GM18498 (cell line): ENCODE measurements around the gene TEAD1.

ENCODE experiments used
- ATAC-seq: cut with Tn5 transposase; IDR thresholded peaks from one replicate; pipeline ENCODE4 v1.9.1; 2021; ENCODE audit warnings: mild to moderate bottlenecking, moderate library complexity; ENCODE audit not compliant: unreplicated experiment

Gene TEAD1

DNA sequence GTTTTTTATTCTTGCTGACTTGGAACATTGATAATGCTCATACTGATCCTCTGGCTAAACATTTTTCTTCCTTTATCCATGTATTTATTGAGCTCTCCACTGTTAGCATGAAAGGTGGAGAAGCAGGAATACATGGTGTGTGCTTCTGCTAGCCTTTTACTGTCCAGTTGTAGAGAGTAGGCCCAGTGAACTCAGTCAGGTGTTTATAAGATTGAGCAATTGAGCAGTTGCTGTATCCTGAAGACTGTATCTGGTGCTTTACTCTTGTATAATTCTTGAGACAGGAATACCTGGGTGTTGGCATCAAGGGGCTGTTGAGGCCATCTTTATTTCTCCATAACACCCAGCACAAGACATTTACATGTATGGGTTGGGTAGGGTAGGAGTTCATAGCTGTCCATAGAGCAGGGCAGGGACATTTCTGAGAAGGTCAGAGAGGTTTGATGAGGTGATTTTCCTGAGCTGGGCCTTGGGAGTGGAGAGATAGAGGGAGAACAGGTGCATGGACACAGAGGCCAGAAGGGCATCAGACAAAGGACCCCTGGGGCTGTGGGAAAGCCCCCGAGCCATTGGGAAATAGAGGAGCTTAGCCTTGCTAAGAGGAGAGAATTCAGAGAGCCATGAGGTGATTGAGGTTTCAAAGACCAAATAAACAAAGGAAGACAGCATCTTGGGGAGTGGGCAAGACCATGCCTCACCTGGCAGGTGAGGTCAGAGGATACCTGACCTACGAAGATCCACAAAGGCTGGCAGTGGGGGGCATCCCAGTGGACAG, 155.5 kb downstream of the TEAD1 start:
- ATAC-seq = no peak

DNA sequence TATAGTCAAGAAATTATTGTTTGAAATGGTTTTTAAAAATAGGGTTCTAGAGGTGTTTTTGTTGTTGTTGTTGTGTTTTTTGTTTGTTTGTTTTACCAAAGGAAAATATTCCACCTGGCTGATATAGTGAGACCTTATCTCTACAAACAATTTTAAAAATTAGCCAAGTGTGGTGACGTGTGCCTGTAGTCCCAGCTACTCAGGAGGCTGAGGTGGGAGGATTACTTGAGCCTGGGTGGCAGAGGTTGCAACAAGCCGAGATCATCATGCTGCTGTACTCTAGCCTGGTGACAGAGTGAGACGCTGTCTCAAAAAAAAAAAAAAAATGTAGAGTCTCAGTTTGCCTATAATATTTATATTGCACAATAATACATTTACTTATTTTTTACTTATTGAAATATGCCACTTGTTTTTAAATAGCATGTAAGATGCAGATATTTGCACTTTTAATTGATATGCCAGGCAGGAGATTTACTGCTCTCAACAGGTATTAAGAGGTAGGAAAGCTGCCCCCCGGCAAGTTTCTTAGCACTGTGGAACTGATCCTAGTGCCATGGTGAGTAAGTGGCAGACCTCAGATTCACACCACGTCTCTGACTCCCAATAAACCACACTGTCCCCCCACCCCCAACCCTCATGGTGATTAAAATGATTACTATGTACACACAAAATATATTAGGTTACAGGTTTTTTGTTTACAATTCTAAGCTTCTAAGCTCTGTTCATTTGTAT, 157.4 kb downstream of the TEAD1 start:
- ATAC-seq = no peak

DNA sequence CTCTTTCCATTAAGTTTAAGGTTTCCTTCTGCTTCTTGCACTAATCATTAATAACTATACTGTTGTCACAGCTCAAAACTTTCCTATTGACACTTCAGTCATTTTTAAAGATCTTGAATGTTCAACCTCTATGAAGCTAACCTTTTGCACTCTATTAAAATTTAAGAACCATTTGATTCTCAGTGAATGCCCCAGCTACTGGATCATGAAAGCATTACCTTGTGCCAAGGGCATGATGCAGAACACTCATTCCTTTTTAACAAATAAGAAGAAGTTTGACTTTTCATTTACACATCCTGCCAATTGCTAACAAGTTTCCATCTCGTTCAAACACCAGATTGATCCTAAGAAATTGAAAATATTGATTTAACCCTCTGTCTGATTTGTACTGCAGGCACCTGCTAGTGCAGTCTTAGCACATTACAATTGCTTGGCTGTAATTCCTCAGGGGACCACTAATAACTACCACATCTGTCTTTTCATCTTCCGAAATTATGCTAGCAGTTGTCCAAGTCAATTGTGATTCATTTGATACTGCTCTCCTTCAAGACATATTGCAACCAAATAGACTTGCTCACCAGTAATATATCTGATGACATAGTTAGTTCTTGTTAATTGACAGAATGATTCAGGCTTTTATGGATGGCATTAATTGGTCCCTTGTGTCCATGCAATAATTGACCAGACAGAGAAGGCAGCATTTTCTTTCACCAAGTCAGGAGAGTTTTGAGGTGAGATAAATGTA, 158.4 kb downstream of the TEAD1 start:
- no peak for ATAC-seq

DNA sequence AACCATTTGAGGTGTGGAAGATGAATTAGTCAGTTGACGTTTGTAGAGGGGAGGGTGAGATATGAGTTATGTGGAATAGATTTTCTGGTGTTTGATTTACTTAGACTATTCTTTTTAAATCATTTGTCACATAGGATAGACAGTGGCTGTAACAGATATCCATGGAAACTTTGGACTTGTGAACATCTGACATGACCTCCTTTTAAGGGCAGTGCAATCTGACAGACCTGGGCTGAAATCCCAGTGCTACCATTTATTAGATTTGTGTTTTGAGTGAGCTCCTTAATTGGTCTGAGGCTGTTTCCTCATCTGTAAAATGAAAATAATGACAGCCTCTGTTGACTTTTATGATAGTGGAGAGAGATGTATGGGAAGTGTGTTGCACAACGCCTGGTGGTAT, 159.9 kb downstream of the TEAD1 start:
- no peak for ATAC-seq

DNA sequence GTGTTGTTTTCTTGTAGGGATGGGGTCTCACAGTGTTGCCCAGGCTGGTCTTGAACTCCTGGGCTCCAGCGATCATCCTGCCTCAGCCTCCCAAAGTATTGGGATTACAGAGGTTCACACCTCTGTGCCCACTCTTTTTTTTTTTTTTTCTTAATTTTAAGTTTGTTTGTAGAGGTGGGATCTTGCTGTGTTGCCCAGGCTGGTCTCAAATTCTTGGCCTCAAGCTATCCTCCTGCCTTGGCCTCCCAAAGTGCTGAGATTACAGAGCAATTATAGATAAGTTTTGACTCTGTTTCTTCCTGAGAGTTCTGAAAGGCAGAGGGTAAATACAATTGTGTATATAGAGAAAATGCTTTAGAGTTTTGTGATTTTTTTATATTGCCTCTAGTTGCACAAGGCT, 160.4 kb downstream of the TEAD1 start:
- no peak for ATAC-seq

DNA sequence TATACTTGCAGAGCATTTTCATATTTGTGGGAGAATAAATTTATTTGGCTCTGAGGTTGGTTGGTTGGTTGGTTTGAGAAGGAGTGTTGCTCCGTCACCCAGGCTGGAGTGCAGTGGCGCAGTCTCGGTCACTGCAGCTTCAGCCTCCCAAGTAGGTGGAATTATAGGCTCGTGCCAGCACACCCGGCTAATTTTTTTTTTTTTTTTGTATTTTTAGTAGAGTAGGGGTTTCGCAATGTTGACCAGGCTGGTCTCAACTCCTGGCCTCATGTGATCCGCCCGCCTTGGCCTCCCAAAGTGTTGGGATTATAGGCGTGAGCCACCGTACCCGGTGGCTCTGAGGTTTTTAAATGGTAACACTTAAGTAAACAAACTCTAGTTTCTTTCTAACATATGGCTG, 161.1 kb downstream of the TEAD1 start:
- ATAC-seq = no peak

DNA sequence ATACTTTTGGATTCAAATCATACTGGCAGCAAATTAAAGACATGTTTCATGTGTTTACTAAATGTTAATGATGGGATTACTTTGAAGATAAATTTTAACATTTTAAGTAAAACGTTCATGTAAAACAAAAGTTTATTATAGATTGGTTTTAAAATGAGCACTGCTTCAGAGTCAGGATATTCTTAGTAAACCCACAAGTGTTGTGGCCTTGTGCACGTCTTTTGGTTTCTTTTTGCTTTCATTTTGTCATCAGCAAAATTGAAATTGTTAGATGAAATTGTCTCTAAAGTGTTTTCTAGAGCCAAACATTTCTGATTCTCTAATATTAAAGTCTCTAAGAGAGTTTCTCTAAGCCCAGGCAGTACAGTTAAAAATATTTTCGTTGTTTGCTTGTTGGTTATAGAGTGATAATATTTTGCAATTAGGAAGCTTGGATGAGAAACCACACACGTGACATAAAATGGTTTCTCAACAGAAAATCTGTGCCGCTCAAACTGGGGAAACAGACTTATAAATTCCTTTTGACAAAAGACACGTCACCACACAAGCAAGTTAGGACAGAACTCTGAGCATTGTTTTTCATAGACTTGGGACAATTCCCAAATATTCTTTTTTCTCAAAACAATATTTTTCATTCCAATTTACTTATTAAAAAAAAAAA, 164.4 kb downstream of the TEAD1 start:
- ATAC-seq = no peak

DNA sequence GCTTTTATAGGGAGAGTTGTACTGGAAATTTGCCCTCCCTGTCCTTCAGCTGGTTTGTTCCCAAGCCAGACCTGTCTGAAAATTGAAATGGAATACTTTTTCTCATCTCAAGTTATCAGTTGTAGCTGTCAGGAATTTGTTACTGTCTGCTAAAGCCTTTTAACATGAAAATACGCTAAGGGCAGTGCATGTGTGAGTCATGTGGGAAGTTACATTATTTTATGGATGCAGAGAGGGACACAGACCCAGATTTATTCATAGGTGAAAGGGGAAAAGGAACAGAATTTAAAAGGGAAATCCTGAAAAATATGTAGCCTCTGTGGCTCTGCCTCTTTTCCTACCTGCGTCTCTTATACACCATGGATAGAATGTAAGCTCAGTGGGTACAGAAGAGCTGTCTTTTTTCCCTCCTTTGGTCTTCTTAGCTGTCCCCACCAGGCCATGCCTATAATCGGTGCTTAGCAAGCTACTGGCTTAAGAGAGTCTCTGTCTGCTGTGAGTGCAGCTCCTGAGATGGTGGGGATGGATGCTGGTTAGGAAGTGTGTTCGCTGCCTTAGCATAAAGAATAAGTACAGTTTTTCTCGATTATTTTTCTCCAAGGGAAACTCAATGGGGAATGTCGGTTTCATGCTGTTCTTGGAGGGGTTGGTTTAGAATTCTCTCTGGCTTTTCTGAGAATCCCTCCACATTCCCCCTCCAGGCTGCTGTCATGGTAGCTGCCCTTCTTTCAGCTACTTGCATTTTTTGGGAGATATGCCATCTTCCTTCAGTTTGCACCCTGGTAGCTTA, 166.8 kb downstream of the TEAD1 start:
- no peak for ATAC-seq

DNA sequence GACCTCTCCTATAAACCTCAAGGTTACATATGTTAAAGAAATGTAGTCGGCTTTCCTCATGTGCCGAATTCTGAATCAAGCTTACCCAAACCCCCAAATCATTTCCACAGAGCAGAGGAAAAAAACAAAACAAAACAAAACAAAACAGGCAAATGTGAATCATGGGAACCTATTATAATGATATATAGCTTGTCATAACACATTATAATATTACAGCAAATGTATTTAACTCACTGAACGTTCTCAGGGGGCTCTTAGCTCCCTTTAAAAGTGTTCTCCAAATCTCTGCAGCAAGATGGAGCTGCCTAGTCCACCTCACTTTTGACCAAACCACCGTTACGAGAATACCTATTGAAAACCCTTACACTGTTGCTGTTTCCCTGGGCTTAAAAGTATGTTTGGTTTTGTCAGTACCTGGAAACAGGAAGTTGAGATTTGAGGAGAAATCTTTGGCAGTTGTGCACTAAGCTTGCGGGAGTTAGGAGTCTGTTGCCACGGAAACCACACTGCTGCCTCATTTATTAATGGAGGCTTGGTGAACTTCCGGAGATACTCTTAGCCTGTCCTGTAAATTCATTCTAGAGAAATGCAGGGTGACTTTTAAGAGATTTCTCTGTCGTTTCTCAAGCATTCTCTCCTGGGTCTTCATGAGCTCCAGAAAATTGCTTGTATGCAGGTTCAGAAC, 167.9 kb downstream of the TEAD1 start:
- ATAC-seq = no peak

DNA sequence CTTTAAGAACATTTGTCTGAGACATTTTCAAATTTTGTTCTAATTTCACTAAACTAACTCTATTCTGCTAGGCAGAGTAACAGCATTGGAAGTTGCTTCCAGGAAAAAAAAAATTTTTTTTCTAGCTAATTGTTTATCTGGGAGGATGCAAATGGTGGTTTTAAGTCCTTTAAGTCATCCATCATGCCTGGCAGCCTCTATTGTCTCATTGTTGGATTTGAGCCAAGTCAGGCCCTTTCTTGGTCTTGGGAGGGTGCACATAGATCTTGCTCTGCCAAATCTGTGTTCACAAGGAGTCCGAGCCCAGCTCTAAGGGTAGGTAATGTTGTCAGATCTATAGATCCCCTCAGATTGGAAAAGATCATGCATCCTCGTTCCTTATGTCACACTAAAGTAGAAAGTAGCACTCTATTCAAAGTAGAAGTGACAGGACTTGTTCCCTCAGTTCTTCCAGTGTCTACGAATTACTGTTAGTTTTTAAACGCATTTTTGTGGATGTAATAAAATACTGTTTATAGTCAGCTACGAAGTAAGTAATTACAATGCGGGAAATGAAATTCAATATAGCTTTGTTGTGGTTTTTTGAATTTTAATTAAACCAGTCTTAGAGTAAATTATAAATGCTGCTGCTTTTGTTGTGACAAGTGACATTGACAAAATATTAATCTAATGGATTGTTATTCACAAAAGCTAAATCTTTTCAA, 168.9 kb downstream of the TEAD1 start:
- no peak for ATAC-seq

DNA sequence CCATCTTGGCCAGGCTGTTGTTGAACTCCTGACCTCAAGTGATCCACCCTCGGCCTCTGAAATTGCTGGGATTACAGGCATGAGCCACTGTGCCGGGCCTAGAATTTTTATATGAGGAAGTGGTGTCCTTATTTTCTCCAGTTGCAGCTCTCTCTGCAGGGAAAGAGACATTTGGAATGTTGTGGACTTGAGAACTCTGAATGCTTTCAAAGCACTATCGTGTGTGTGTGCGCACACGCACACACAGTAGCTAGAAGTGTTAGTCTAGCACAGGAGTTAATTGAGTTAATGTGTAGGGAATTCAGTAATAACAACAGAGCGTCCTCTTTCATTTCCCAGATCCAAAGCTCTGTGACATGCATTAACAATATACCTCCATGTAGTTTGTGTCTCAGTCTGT, 170.9 kb downstream of the TEAD1 start:
- no peak for ATAC-seq

DNA sequence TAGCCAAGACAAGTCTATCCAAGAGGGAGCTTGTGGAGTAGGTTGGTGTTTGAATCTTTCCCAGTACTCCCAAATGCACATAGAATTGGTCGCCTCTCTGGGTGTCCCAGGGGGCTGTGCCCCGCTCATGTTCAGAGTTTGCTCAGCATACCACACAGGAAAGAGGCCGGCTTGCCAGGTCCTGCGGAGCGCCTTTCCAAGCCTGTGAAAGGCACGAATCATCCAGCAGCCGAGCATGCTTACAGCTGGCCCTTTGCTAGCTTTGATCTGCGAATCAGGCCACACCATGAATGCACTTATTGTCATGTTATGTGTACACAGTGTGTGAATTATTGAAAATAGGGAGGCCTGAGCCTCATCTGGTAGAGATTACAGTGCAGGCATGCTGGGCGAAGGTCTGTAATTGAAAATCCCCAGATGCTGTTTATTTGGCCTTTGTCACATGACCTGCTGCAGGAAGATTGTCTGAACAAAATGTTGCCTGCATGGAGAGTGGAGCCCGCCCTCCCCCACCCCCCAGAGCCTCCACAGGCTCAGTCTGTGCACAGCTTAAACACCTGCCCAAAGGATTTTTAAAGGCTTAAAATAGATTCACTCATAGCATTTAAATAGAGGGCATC, 171.6 kb downstream of the TEAD1 start:
- ATAC-seq = no peak

DNA sequence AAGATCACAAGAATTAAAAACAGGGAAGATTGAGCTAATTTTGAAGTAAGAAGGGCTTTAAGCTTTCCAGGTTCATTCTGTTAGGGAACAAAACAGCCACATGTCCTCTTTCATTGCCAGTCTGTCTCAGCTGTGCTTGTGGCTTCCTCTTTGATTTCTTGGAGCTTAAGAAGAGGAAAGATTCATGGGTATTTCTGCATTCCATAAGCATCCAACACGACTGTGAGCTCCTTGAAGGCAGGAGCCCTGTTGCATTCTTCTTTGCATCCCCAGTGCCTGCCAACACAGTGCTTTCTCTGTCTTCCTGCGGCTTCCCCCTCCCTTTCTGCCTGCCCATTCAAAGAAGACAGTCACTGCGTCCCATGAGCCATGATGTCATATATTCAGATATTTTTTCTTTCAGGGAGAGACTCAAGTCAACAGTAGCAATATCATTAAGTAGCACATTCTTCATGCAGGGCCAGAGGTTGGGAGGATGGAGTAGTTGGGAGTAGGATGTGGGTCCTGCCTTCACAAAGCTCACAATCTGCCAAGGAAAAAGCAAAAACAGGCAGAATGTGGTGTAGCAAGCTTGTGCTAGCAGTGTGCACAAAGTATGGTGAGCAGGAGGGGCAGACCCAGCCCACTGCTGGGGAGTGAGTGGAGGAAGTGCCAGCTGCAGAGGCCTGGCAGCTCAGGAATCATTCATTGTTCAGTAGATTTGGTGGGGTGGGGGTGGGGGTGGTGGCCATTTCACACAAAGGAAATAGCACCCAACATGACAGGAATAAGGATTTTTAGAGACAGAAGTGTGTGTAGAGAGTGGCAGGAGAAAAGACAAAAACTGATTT, 172.8 kb downstream of the TEAD1 start:
- no peak for ATAC-seq

DNA sequence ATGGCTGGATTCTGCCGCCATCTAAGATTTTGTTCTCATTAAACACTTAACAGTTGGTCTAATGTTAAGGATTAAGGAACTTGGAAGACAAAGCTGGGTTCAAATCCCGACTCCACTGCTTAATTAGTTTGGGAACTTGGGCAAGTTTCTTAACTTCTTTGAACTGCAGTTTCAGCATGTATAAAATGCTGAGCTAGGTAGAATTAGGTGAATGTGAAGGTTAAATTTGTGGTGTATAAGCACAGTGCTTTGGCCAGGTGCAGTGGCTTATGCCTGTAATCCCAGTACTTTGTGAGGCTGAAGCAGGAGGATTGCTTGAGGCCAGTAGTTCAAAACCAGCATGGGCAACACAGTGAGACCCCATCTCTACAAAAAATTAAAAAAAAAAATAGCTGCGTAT, 174.2 kb downstream of the TEAD1 start:
- no peak for ATAC-seq

DNA sequence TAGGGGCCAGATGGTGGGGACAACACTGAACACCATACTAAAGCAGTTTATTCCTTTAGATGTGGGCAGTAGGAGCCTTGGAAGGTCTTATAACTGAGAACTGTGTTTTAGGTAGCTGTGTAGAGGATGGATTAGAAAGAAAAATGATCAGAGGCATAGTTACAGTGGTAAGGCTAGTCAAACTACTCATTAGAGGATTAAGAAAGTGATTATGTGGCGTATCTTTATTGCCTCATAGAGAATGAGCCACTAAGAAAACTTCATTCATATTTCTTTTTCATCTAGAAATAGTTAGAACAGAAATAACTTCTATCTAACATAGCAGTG, 179.1 kb downstream of the TEAD1 start:
- no peak for ATAC-seq

DNA sequence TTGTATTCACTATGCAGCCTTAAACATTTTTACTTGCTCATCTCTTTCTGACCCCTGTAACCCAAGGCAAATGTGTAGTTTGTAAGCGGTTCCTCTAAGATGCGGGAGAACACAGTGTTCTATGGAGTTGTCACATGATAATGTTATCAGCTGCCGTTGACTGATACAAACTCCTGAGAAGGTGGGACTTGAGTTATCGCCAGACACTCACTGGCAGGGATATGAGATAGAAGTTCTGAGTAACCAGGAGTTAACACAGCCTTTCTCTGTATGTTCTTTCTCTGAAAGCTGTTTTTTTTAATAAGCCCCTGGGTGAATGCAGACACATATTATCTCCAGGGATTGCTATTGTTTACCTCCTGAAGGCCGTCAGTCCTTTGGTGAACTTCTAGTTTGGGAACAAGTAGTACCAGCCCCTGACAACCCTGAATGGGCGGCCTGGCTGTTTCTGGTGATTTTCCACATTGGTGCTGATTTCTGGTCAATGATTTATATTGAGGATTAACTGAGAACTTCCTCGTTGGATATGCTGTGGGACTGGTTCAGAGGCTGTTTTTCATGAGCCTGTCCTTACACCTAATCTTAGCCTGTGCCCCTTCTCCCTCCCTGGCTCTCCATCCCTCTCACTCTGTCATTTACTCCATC, 179.6 kb downstream of the TEAD1 start:
- no peak for ATAC-seq

DNA sequence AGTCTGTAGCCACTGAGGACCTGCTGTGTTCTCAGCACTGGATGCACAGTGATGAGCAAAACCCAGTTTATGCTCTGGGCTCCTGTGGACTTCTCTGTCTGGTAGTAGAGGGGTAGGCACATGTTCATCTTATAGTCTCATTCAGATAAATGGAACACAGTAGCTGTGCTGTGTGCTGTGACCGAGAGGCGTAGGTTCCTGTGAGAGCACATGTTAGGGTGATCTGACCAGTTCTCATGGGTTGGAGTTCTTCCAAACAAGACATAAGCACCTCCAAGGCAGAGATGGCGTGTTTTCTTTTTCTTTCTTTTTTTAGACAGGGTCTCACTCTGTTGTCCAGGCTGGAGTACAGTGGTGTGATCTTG, 180.1 kb downstream of the TEAD1 start:
- ATAC-seq = no peak

DNA sequence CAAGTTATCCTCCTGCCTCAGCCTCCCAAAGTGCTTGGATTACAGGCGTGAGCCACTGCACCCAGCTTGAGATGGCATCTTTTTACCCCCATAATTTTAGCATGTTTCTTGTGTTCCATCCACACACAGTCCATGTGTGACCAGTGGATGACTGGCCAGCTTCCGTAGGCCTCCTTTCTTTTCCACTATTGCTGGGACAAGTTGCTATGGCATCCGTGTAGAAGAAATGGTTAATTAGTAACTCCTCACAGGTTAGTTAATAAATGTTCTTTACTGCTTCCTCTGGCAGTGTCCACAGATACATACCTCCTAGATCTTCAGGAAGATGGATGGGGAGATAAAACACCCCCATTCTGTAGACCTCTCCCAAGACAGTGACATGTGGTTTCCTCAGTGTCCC, 180.6 kb downstream of the TEAD1 start:
- no peak for ATAC-seq
